SH-SY5Y (cell line): Measurements from ENCODE around the gene EHBP1.

ENCODE experiments used
- GATA2 ChIP-seq: IDR thresholded peaks from 2 replicates; pipeline ENCODE4 v1.6.1; 2011; ENCODE audit warnings: mild to moderate bottlenecking, low read depth, low read length
- GATA3 ChIP-seq: IDR thresholded peaks from 2 replicates; pipeline ENCODE4 v1.6.1; 2011; ENCODE audit warnings: low read depth, mild to moderate bottlenecking, low read length, moderate library complexity

DNA sequence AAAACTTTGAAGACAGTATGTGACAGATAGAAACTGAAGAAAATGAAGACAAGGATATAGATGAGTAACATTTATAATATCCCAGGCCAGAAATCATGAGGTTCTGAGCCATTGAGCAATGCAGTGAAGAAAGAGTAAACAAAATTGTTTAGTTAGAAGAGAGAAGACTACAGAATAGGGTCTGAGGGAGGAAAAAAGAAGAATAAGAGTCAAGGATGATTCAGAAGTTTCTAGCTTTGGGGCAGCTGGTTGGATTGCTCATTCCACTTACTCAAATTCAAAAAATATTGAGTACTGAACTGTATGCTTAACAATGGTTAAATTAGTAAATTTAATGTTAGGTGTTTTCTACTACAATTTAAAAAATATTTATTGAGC lies 190.1 kb downstream of the EHBP1 start:
- no peak for TF ChIP-seq GATA2
- TF ChIP-seq GATA3: no peak
